ENCODE measurements around the gene CCT3. TPM values are rescaled to one million over a fixed set of nuclear protein-coding genes. Genes with fewer than 3 reads are reported as not detected.

Gene CCT3
- polyA plus RNA-seq, 1 donor = 266 TPM

DNA sequence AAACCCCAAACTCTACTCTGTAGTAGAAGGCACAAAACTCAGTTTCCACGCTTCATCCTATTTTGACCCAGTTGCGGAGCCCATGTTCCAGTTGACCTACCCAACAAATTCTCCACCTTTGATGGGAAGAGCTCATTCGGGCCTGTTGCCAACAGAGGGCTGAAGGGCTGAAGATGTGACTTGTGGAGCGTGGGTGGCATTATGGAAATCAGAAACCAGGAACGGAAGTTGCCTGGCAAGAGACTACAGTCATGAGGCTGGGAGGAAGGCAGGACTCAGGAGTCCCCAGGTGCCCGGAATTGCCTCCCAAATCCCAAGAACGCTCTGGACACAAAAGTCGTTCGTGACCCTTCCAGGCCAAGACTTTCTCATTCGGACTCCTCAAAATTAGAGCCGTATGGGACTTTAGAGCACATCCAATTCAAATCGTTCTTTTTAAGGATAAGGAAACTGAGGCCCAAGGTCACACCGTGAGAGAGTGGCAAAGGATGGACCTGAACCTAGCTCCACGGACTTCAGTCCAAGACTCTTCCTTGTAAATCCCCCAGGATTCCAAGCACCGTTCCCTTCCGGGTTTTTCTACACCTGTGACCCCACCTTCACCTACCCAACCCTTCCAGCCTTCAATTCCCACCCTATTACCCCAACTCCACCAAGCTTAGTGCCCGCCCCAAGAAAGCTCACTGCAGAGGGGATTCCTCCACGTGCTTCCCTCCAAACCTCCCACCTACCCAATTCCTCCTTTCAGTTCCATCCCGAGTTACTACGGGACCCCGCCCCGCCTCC lies 56.2 kb downstream of the CCT3 start:
- DNase-seq (ENCODE audit: low read depth) = no peak

GRCh38 chr1:156281281-156281680 lies 56.8 kb downstream of the CCT3 start:
- DNase-seq (ENCODE audit: low read depth) = no peak

DNA sequence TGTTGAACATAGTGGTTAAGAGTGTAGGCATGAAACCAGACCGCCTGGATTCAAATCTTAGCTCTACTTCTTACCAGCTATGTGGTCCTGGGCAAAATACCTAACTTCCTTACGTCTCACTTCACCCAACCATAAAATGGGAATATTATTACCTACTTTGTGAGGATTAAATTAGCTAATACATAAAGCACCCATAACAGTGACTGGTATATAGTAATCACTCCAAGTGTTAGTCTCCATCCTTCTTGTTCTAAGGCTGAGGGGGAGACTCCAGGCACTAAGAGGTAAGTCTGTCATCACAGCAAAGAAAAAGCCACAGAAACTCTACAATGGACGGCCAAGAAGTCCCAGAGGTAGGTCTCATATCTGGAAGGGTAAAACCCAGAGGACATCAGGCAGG lies 58.3 kb downstream of the CCT3 start:
- no peak for DNase-seq (ENCODE audit: low read depth)

DNA sequence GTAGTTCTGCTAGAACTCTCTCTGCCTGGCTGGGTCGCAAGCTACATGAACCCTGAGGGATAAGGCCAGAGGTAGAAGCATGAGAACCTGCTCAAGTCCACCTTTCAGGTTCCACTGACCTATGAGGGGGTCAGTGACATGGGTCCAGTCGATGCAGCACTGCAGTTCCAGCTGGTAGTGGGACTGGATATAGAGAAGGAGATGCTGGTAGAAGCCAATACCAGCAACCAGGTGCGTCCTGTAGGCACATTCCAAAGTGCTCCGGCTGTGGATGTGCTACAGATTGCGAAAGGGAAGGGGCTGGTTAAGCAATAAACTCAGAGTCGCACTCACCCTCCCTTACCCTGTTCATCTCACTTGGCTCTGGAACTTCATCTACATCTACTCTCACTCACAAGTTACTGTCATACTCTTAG lies 61.1 kb downstream of the CCT3 start:
- no peak for DNase-seq (ENCODE audit: low read depth)

GRCh38 chr1:156276532-156276931 lies 61.6 kb downstream of the CCT3 start:
- no peak for DNase-seq (ENCODE audit: low read depth)

GRCh38 chr1:156270314-156270713 lies 67.8 kb downstream of the CCT3 start:
- no peak for DNase-seq (ENCODE audit: low read depth)

GRCh38 chr1:156268336-156268735 lies 69.8 kb downstream of the CCT3 start:
- DNase-seq (ENCODE audit: low read depth) = no peak

DNA sequence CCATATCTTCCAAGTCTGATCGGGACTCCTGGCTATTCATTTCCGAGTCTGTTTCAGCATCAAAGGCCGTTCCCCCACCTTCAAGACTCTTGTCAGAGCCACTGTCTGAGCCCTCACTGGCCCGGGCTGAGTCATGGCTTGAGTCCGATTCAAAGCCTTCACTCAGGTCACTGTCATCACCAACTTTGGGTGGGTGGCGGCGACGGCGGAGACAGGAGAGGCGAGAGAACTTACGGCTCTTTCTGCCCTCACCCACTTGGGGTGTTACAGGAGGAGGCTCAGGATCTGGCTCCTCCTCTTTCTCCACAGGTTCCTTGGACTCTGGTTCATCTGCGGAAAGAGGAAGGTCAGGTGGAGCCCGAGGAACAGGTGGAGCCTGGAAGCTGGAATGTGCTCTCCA lies 72.0 kb downstream of the CCT3 start:
- no peak for DNase-seq (ENCODE audit: low read depth)

DNA sequence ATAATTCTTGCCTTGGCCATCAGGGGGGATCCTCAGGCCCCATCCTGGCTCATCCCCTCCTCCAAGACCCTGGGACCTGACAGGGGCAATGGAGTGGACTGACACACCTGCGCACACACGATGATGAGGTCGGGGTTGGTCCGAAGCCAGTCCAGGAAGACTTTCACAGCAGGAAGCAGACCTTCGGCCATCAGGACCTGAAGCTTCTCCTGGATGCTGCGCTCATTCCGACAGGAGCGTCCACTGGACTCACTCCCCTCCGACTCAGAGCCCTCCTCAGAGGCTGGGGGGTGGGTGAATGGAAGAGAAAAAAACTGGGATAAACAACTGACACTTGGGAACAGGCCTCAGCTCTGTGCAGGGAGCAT lies 74.8 kb downstream of the CCT3 start:
- DNase-seq (ENCODE audit: low read depth) = no peak

- no peak for DNase-seq (ENCODE audit: low read depth)
These were observed 75.4 kb downstream of the CCT3 start for GRCh38 chr1:156262461-156263287.

DNA sequence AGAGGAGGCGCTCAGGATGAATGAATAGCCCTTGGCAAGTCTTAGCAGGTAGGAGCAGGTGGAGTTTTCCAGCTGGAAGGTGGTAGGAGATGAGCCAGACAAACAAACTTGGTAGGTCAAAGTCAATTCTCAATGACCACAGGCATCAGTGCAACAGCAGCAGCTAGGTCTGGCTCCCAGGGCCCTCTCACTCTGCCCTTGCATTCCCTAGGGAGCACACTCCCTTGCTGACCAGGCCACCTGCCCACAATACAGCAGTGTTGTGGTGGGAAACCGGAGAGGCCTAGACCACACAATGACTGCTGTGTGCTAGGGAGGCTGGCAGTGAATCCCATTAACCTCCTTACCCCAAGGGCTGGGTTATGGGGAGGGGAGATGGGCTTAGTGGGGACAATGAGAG lies 77.2 kb downstream of the CCT3 start:
- no peak for DNase-seq (ENCODE audit: low read depth)

DNA sequence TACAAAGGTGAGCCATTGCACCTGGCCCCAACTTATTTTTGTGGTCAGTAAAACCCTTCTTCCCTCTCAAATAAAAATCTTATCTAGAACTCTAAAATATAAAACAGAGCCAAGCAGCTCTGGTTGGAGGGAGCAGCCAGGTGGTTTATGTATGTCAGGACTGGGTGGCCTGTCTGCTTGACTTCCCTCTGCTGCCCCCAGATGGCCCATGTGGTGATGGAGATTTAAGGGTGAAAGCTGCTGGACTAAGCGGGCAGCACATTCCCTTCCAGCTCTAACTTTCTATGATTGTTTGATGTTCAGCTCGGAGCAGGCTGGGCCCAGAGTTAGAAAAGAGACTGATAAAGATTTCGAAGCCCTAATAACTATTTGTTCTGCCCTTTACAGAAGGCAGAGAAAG lies 78.3 kb downstream of the CCT3 start:
- no peak for DNase-seq (ENCODE audit: low read depth)

Other genes starting within 250 kb of the CCT3 start
- gene LMNA, start 223.6 kb downstream of the CCT3 start, polyA plus RNA-seq (ENCODE audit: insufficient read length) = 298 TPM
- gene SEMA4A, start 184.7 kb downstream of the CCT3 start, polyA plus RNA-seq (ENCODE audit: insufficient read length) = 3.0 TPM
- gene SLC25A44, start 144.2 kb downstream of the CCT3 start, polyA plus RNA-seq (ENCODE audit: insufficient read length) = 10.8 TPM
- 49.2 TPM for gene PMF1, start 125.3 kb downstream of the CCT3 start, polyA plus RNA-seq (ENCODE audit: insufficient read length)
- gene BGLAP, start 96.1 kb downstream of the CCT3 start, polyA plus RNA-seq (ENCODE audit: insufficient read length) = 3.1 TPM
- 4.0 TPM for gene PAQR6, start 90.2 kb downstream of the CCT3 start, polyA plus RNA-seq (ENCODE audit: insufficient read length)
- 53.3 TPM for gene SMG5, start 55.5 kb downstream of the CCT3 start, polyA plus RNA-seq (ENCODE audit: insufficient read length)
- 4.3 TPM for gene TMEM79, start 54.0 kb downstream of the CCT3 start, polyA plus RNA-seq (ENCODE audit: insufficient read length)
- gene GLMP, start 42.6 kb downstream of the CCT3 start, polyA plus RNA-seq (ENCODE audit: insufficient read length) = 21.2 TPM
- not detected for gene VHLL, start 39.0 kb downstream of the CCT3 start, polyA plus RNA-seq (ENCODE audit: insufficient read length)
- gene TSACC, start 234 bp upstream of the CCT3 start, polyA plus RNA-seq (ENCODE audit: insufficient read length) = 1.5 TPM
- gene RHBG, start 30.9 kb upstream of the CCT3 start, polyA plus RNA-seq (ENCODE audit: insufficient read length) = not detected
- 78.6 TPM for gene MEF2D, start 162.5 kb upstream of the CCT3 start, polyA plus RNA-seq (ENCODE audit: insufficient read length)
- gene IQGAP3, start 234.3 kb upstream of the CCT3 start, polyA plus RNA-seq (ENCODE audit: insufficient read length) = 5.5 TPM
- 0.32 TPM for gene TTC24, start 241.4 kb upstream of the CCT3 start, polyA plus RNA-seq (ENCODE audit: insufficient read length)